ENCODE measurements around the gene VASH2.

VASH2 gene

DNA sequence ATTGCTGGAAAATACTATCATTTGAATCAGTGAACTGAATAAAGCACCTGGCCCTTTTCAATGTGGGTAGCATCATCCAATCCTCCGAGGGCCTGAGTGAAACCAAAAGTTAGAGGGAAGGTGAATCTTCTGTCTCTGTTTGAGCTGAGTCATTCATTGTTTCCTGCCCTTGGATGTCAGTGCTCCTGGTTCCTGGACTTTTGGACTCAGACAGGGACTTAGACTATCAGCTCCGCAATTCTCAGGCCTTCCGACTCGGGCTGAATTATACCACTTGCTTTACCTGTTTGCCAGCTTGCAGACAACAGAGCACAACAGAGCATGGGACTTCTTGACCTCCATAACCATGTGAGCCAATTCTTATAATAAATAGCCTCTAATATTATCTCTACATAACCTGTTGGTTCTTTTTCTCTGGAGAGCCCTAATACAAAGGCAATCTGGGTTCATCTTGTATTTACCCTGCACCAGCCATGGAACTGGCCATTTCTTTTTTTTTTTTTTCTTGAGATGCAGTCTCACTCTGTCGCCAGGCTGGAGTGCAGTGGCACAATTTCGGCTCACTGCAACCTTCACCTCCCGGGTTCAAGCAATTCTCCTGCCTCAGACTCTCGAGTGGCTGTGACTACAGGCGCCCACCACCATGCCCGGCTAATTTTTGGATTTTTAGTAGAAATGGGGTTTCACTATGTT is 19.2 kb upstream of the VASH2 start:
- DNase-seq (ENCODE audit: low read depth): no peak

GRCh38 chr1:212933815-212934471 is 16.4 kb upstream of the VASH2 start:
- DNase-seq (ENCODE audit: low read depth): no peak

- DNase-seq (ENCODE audit: low read depth): no peak
These were observed 14.9 kb upstream of the VASH2 start for GRCh38 chr1:212935387-212935981.

- DNase-seq (ENCODE audit: low read depth): no peak
These were observed 13.3 kb upstream of the VASH2 start for GRCh38 chr1:212937034-212937433.

GRCh38 chr1:212938846-212939245 is 11.5 kb upstream of the VASH2 start:
- no peak for DNase-seq (ENCODE audit: low read depth)

DNA sequence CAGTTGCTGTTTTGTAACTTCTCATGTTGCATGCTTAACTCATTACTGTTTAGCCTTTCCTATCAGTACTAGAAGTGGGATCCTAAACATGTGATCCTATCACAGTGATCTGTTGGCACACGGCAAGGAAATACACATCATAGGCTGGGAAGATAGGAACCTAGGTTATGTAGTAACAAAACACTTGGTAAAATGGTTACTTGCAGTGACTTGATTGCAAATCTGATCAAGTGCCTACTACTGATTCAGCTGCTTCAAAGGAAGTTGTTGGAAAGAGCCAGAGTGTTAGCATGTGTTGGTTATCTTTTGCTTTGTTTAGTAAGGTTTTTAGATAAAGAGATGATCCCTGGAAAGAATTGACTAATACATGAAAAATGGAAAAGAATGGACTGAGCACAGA is 8.9 kb upstream of the VASH2 start:
- DNase-seq (ENCODE audit: low read depth): no peak

GRCh38 chr1:212942679-212943392 is 7.5 kb upstream of the VASH2 start:
- no peak for DNase-seq (ENCODE audit: low read depth)

GRCh38 chr1:212943393-212943710 is 7.0 kb upstream of the VASH2 start:
- no peak for DNase-seq (ENCODE audit: low read depth)

- DNase-seq (ENCODE audit: low read depth): no peak
These were observed 6.0 kb upstream of the VASH2 start for GRCh38 chr1:212944229-212944901.

DNA sequence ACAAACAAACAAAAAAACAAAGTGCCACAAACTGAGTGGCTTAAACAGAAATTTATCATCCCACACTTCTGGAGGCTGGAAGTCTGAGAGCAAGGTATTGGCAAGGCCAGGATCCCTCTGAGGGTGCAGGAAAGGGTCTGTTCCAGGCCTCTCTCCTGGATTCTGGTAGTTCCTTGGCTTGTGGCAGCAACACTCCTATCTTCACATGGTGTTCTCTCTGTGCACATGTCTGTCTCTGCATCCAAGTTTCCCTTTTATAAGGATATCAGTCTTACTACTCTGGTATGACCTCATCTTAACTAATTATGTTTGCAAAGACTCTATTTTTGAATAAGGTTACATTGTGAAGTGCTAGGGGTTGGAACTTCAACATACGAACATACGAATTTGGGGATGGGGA is 5.3 kb upstream of the VASH2 start:
- DNase-seq (ENCODE audit: low read depth): no peak

DNA sequence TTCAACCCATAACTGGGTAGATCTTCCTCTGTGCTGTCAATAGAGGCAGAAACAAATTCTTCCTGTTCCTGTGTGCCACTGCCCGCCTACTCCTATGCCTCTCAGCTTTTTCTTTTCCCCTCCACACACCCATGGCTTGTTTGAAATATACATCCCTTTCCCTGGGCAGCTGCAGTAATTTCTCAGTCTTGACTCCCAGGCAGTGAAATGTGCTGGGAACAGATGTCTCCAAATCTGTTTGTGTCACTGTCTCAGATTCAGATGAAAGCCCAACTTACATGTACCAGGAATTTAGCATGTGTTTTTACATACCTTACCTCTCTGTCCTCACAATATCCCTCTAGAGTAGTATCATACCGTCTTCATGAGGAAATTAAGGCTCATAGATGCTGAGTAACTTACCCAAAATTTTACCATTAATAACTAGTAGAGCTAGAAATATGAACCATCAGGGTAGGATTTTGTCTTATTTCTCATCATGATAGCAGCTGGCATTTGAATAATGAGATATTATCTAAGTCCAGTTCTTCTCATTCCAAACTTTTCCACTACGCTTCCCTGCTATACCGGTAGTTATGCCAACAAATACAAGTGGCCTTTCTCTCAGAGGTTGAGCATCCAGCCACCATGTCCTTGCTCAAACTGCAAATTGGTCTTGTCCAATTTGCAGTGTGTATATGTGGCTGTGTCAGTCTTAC is 4.7 kb upstream of the VASH2 start:
- no peak for DNase-seq (ENCODE audit: low read depth)

GRCh38 chr1:212946872-212947271 is 3.5 kb upstream of the VASH2 start:
- DNase-seq (ENCODE audit: low read depth): no peak

GRCh38 chr1:212949771-212950170 is 570 bp upstream of the VASH2 start:
- no peak for DNase-seq (ENCODE audit: low read depth)

DNA sequence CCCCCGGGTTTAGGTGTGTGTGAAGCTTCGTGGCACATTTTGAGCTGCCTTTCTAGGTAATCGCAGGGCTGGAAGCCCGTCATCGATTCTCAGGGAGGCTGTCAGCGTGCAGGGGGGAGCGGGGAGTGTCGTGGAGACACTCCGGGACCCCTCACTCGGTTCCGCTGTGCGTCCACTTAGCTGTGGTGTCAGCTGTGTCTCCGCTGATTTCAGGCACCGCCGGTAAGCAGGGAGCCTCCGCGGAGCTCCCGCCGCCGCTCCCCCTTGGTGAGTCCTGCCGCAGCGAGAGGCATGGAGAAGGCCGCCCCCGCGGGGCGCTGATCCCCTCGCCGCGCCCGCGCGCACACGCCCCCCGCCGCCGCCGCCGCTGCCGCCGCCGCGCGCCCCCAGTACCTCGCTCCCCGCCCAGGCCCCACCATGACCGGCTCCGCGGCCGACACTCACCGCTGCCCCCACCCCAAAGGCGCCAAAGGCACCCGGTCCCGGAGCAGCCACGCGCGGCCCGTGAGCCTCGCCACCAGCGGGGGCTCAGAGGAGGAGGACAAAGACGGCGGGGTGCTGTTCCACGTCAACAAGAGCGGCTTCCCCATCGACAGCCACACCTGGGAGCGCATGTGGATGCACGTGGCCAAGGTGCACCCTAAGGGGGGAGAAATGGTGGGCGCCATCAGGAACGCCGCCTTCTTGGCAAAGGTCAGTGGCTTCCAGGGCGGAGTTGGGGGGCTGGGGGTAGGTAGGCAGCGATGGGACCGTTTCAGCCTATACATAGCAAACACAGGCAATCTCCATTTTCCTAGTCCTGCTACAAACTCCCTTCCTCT is 995 bp downstream of the VASH2 start:
- no peak for DNase-seq (ENCODE audit: low read depth)

GRCh38 chr1:212951947-212952640 is 1.8 kb downstream of the VASH2 start:
- no peak for DNase-seq (ENCODE audit: low read depth)

DNA sequence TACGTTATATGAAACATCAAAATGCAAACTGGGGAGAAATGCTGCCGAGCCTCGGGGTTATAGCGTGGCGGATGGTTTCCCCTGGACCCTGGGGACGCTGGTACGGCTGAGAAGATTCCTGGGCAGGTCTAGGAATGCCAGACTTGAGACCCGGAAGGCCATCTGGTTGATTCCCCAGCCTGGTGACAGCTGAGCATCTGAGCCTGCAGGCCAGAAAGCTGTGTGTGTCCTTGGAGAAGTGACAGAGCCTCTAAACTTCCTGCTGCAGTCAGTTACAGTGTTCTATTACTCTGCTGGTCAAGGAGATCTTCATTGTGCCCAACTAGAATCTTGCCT is 2.3 kb downstream of the VASH2 start:
- no peak for DNase-seq (ENCODE audit: low read depth)

DNA sequence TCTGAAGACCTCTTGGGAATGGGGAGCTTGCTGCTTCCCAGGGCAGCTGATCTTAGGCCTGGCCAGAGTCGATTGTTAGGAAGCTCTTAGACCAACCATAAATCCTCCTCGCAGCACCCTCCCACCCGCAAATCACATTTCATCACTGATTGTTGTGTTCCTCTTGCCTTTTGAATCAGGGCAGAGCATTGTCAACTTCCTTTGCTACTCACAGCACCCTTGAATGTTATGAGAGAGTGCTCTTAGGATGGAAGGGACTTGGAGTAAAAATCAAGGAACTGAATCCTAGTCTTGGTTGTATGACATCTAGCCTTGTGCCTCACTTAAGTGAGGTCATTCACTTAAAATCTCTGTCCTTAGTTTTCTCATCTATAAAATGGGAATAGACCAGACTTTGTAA is 3.0 kb downstream of the VASH2 start:
- DNase-seq (ENCODE audit: low read depth): no peak

- DNase-seq (ENCODE audit: low read depth): no peak
These were observed 4.2 kb downstream of the VASH2 start for GRCh38 chr1:212954514-212954913.

GRCh38 chr1:212955098-212955497 is 4.8 kb downstream of the VASH2 start:
- no peak for DNase-seq (ENCODE audit: low read depth)

DNA sequence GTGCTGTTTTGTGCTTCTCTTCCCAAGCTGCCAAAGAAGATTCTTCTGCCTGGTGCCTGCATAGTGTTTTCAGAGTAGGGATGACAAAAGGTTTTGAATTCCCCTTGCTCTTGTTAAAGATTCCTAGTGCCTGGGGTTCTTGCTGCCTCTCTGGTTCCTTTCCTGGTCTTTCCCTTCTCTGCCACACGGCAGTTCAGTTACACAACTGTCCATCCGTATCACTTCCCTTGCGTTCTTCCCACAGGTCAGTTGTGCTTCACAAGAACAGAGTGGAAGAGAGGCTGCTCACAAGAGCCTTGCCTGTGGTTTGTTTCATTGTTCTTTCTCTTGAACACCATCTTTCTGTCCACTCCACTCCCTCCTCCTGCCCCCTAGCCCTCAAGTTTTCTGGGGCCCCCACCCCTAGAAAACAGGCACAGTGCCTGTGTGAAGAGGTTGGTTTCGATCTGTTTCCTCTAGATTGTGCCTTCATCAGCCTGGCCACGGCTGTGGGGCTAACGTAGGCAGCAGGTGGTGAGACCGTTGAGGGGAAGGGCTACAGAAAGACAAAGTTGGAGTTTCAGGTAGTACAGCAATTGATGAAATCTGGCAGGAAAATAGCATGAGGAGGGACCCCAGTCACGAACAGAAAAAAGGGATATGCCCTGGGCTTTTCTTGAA is 5.8 kb downstream of the VASH2 start:
- DNase-seq (ENCODE audit: low read depth): no peak
